Heart left ventricle (tissue), 16 donors: ENCODE results near the gene IL17RA. TPM values are rescaled to one million over a fixed set of nuclear protein-coding genes. Genes with fewer than 3 reads are reported as not detected.

Experiments used
- ATAC-seq, 4 donors: fragments of 200-7000 bp; cut with Tn5 transposase; one replicate each; pipeline ENCODE4 v1.9.1; 2020 to 2022; ENCODE audit warnings: moderate library complexity in 4 of 4, mild to moderate bottlenecking in 3 of 4, moderate number of reproducible peaks in 1 of 4
- DNase-seq, 5 donors: peaks; one replicate each; pipeline ENCODE4 v3.0.0-alpha.2; 2020
- H3K27ac ChIP-seq, 12 donors: fragments of 200-600 bp; sonication (generic) in 4 of 12; one replicate each; pipeline versions ENCODE4 v1.5.0 to v1.8.0; 2016 to 2022; ENCODE audit warnings: mild to moderate bottlenecking in 2 of 12
- H3K27me3 ChIP-seq, 9 donors: fragments of 200-600 bp; sonication (generic) in 2 of 9; one replicate each; pipeline versions ENCODE4 v1.5.1 to v1.8.0; 2016 to 2022; ENCODE audit warnings: mild to moderate bottlenecking in 3 of 9
- H3K36me3 ChIP-seq, 9 donors: fragments of 200-600 bp; sonication (generic) in 2 of 9; one replicate each; pipeline versions ENCODE4 v1.5.0 to v1.8.0; 2018 to 2022; ENCODE audit warnings: mild to moderate bottlenecking in 2 of 9
- H3K4me1 ChIP-seq, 12 donors: fragments of 200-600 bp; sonication (generic) in 4 of 12; one replicate each; pipeline versions ENCODE4 v1.5.0 to v1.8.0; 2016 to 2022; ENCODE audit warnings: mild to moderate bottlenecking in 3 of 12
- H3K4me3 ChIP-seq, 12 donors: fragments of 200-600 bp; sonication (generic) in 4 of 12; one replicate each; pipeline versions ENCODE4 v1.5.0 to v1.8.0; 2017 to 2022; ENCODE audit warnings: mild to moderate bottlenecking in 9 of 12, moderate library complexity in 4 of 12
- H3K9me3 ChIP-seq, 12 donors: fragments of 200-600 bp; sonication (generic) in 4 of 12; one replicate each; pipeline versions ENCODE4 v1.5.0 to v1.8.0; 2016 to 2022; ENCODE audit warnings: mild to moderate bottlenecking in 1 of 12
- POLR2A ChIP-seq, 2 donors: fragments of 450-650 bp; IDR thresholded peaks; one replicate each; pipeline ENCODE4 v1.6.1; 2017; ENCODE audit warnings: antibody characterized with exemption in 2 of 2, mild to moderate bottlenecking in 2 of 2, moderate library complexity in 2 of 2
- WGBS, 4 donors: extraction: QIAGEN DNeasy Blood & Tissue Kit in 2 of 4; methylation state at CpG; one replicate each; pipeline versions ENCODE4 v1.1.5 to v1.1.7; 2013 to 2018; 5-methylcytosine and 5-hydroxymethylcytosine counted together
- intact Hi-C, 10 donors: fragments of 100-400 bp; cut with DNase I; formaldehyde crosslinking; loops; one replicate each; pipeline versions ENCODE4 v1.11.1 to v1.14.2; 2022
- polyA plus RNA-seq, 2 donors: library from polyadenylated mRNA; stranded (reverse); fragments of 200-250 nt; gene quantifications; one replicate each; pipeline ENCODE4 v1.2.3, GENCODE V29; 2013
- total RNA-seq, 9 donors: library from RNA; depleted of rRNA in 2 of 9; stranded (reverse); fragments of >200 nt in 2 of 9; fragmentation: NEBNext Ultra II Directional in 3 of 9; extraction: Animal tissue kit (Norgen Biotek cat#: 25700) in 3 of 9; gene quantifications; one replicate each; pipeline versions ENCODE4 v1.1.0 to v1.2.4, GENCODE V29; 2016 to 2023
- TF ChIP-seq, protein P1 (sequence below), 12 donors: fragments of 200-600 bp; sonication (generic) in 4 of 12; IDR thresholded peaks; one replicate each; pipeline versions ENCODE4 v1.5.0 to v1.8.0; 2018 to 2022; ENCODE audit warnings: antibody characterized with exemption in 12 of 12, mild to moderate bottlenecking in 5 of 12
- donor health status: ischemic (EF 13 %, LVEDD 7.1; RV severe dilation, severe dysfunction).
- donor health status: healthy with polysubstance abuse.
- donor health status: DM: no; HTN: yes; CAD: no.
- donor health status: DM: no; HTN: no; CAD: no.
- donor health status: ischemic (EF 25% LVEDD 6.9; RV normal size, moderate dysfunction).
- donor health status: ischemic (EF 25% LVEDD 5.7; RV mildly dilated, moderate dysfunction).
- donor health status: healthy.
- donor health status: DM: yes; HTN: yes; CAD: no.
- donor health status: ischemic (EF 35%, LVEDD 5.7; RV mildly dilated, moderate dysfunction).
- donor health status: nonischemic (EF 11% LVEDD 7.7; RV severe dilation, severe dysfunction).
- donor health status: DM: yes; HTN: yes; CAD: no.
- donor health status: PGD.
- donor health status: ischemic (EF 29% LVEDD 5.4; RV normal size, mild dysfunction).
- donor health status: nonischemic (EF 23%, LVEDD 6.1; RV moderate dilation, normal function).

IL17RA gene
- total and polyA plus RNA-seq, 11 donors: 3.1 to 23.1 (median 8.8) TPM

DNA sequence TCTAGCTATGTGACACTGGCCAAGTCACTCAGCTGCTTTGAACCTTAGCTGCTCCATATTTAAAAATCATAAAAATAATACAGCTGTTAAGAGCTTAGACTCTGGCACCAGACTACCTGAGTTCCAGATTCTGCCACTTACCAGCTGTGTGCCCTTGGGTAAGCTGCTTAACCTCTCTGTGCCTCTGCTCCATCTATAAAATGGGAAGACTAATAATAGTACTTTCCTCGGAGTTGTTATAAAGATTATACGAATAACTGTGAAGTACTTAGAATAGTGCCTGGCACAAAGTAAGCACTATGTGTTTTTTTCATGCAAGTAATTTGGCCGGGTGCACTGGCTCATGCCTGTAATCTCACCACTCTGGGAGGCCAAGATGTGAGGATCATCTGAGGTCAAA is 72.9 kb downstream of the IL17RA start:
- H3K9me3 ChIP-seq: no peaks in the 10 kb centered on the region
- peak overlapping the region in 8 of 12 donors; percentile 85 to 97 (median 94) for H3K27ac ChIP-seq
- 34 to 64% (median 52%) methylated on average over 3 of the region's 3 CpGs for WGBS, 4 donors
- H3K4me3 ChIP-seq: peak overlapping the region in 9 of 12 donors; percentile 69 to 94 (median 80)
- H3K4me1 ChIP-seq: peaks cover 0 to 50% (median 26%) of the 10 kb centered on the region in 12 donors
- H3K36me3 ChIP-seq: no peaks in the 10 kb centered on the region
- no peak for ATAC-seq
- TF ChIP-seq, protein P1, sequence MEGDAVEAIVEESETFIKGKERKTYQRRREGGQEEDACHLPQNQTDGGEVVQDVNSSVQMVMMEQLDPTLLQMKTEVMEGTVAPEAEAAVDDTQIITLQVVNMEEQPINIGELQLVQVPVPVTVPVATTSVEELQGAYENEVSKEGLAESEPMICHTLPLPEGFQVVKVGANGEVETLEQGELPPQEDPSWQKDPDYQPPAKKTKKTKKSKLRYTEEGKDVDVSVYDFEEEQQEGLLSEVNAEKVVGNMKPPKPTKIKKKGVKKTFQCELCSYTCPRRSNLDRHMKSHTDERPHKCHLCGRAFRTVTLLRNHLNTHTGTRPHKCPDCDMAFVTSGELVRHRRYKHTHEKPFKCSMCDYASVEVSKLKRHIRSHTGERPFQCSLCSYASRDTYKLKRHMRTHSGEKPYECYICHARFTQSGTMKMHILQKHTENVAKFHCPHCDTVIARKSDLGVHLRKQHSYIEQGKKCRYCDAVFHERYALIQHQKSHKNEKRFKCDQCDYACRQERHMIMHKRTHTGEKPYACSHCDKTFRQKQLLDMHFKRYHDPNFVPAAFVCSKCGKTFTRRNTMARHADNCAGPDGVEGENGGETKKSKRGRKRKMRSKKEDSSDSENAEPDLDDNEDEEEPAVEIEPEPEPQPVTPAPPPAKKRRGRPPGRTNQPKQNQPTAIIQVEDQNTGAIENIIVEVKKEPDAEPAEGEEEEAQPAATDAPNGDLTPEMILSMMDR (IDR thresholded peaks at IDR 0.05): no peak
- no peak for TF ChIP-seq POLR2A (IDR thresholded peaks at IDR 0.05)
- DNase-seq: no peak
- intact Hi-C loops: loop anchor here in 4 of 10 donors (1.0 to 5.0 kb wide), 7 partner anchors 14 to 73 kb away; partner anchors contain the start of genes TMEM121B (in 2 of the 4) and IL17RA (in 1 of the 4)
- no peaks in the 10 kb centered on the region for H3K27me3 ChIP-seq

DNA sequence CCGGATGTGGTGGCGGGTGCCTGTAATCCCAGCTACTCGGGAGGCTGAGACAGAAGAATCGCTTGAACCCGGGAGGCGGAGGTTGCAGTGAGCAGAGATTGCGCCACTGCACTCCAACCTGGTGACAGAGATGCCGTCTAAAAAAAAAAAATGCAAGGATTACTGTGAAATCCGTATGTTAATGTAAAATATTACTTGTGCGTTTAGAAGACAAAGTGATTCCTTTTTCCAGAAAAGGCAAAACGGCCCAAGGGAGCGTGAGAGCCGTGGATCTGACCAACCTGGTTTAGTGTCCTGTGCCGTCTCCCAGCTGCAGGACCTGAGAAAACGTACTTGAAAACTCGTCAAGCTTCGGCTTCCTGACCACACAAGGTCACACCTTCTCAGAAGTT is 73.4 kb downstream of the IL17RA start:
- peaks cover 0 to 45% (median 25%) of the 10 kb centered on the region in 12 donors for H3K4me1 ChIP-seq
- intact Hi-C loops: loop anchor here in 4 of 10 donors (1.0 to 5.0 kb wide), 7 partner anchors 13 to 73 kb away; partner anchors contain the start of genes TMEM121B (in 2 of the 4) and IL17RA (in 1 of the 4)

DNA sequence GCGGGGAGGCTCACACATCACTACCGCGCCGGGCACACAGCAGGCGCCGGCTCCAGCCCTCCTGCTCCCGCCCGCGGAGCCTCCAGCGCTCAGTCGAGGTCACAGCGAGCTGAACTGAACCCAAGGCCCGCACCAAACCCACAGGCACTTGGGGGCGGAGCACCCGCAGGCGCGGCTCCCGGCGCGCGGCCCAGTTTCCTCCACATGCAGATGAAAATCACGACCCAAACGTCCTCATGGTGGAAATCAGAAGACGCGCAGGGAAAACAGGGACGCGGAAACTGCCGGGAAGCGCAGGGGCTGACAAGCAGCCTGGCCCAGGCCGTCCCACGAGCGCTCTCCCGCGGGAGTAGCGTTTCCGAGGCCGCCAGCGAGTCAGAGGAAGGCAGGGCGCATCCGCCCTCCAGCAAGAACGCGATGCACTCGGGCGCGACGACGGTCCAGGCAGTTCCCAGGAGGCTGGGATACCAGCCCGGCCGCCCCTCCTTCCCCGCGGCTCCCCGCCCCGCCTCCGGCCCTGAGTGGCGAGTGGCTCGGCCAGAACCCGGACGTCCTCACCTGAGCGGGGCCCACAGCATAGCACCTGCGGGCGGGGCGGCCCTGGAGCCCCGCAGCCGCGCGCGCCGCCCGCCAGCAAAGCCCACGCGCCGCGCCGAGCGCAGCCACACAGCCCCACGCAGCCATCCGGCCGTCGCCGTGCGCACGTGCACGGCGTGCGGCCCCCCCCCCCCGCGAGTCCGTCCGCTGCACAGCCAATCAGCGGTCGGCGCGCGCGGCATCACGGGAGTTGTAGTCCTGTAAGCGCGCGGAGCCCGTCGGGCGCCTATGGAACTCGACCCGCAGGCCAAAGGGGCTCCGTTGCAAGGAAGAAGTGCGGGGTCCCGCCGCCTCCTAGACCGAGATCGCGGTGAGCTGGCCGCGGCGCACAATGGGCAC is 74.0 kb downstream of the IL17RA start, which contains the start of gene HDHD5:
HDHD5 (minus strand) TSS at position 710 of the 936 bp plus-strand sequence; CDS start at position 684, 26 bp downstream.
- ATAC-seq: peak; percentile 84 to 95 (median 93)
- WGBS, 4 donors: 0 to 2% (median 1%) methylated on average over 18 to 114 of the region's 114 CpGs
- H3K9me3 ChIP-seq: no peaks in the 10 kb centered on the region
- peak within 1 kb of the TSS; percentile 69 to 94 (median 80) for H3K4me3 ChIP-seq
- peak; percentile 92 to 96 (median 93) for DNase-seq
- H3K27ac ChIP-seq: peak within 1 kb of the TSS; percentile 82 to 97 (median 92)
- intact Hi-C loops: loop anchor here in 4 of 10 donors (1.0 to 5.0 kb wide), 7 partner anchors 12 to 74 kb away; partner anchors contain the start of genes TMEM121B (in 2 of the 4) and IL17RA (in 1 of the 4)
- H3K27me3 ChIP-seq: no peaks in the 10 kb centered on the region
- H3K36me3 ChIP-seq: no peaks in the 10 kb centered on the region
- TF ChIP-seq POLR2A (IDR thresholded peaks at IDR 0.05): peak in 1 of 2 donors; percentile 49
- TF ChIP-seq, protein P1 (IDR thresholded peaks at IDR 0.05): peak in 2 of 12 donors; percentile 6 to 18
- H3K4me1 ChIP-seq: peaks cover 0 to 40% (median 25%) of the 10 kb centered on the region in 12 donors

More for the DNA sequence above, 73.4 kb downstream of the IL17RA start:
- Histone ChIP-seq H3K9me3 (no peaks in the 10 kb centered on the region), H3K27ac (peak overlapping the region; percentile 82 to 97 (median 92)), H3K4me3 (peak overlapping the region; percentile 69 to 94 (median 80)), H3K36me3 (no peaks in the 10 kb centered on the region), H3K27me3 (no peaks in the 10 kb centered on the region)
- DNase-seq (no peak), ATAC-seq (no peak)
- TF ChIP-seq, protein P1 (IDR thresholded peaks at IDR 0.05): no peak
- no peak for TF ChIP-seq POLR2A (IDR thresholded peaks at IDR 0.05)
- 44 to 50% (median 48%) methylated on average over 16 to 17 of the region's 17 CpGs for WGBS, 4 donors
